Measurements from ENCODE around the gene TTC27.
"Not testable (repeated sequence)": the region's sequence is repeated elsewhere in the genome, so short reads cannot be mapped to it uniquely, and the experiment has no call there.

TTC27 gene

DNA sequence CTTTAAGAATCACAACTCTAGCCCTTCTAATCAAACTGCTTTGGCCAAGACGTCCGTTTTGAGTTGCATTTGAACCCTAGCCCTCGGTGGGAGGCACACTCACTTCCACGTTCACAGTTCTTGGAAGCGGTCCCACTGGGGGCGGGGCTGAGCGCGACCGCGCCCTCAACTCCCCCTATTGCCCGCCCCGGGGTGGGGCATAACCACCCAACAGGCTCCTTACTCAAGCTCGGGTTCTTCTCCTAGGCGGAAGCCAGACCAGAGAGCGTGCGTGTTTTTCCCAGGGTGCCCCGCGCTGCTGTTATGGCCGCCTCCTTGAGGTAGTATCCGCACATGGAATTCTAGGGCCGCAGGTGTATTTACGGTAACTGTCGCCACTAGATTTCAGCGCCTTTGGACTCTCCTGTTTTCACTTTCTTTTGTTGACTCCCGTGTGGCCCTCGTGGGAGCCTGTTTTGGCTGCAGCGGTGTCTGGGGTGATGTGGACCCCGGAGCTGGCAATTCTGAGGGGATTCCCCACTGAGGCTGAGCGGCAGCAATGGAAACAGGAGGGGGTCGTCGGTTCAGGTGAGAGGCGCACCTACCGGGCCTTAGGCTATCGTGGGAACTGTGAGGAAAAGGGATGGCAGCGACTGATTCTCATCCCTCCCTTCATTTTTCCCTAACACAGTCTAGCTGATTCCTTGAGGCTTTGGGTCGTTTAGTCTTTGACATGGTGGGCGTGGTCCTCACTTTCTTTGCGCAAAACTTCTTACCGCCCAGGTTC lies at the start of gene TTC27:
Gene TTC27 (plus strand): TSS at position 237 of the 766 bp plus-strand sequence. CDS start 243 bp downstream, at position 480.
- peak; percentile 94 to 96 for DNase-seq

DNA sequence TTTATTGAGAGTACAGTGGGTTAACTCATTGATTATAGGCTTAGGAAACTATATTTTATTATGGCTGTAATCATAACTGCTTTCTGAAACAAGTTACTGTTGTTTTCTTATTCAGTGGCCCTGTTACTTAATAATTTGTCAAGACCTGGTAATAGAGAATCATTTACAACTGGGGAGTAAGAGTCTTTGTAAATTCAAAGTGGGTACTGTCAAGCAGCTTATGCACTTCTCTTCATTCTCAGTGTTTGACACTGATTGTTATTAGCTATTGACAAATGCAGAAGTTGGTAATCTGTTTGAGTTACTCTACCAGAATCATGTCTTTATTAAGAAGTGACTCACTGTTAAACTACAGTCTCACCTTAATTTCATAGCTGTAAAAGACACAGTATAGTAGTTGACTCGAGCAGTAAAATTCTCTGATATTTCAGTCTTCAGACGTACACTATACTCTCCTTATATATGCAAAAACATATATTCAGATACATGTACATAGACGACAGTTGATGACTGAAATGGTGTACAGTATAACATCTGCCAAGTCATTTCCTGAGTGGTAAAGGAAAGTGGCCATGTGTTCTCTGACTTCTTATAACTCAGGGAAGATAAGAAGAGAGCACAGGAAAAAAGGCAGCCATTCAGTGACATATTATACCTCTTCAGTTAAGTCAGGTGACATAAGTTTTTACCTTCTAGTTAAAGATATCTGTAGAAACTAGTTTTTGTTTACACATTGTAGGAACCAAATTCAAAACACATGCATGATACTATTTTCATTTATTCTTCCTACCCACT lies 36.0 kb upstream of the TTC27 start:
- DNase-seq, result peak in 1 of 2 experiments; percentile 38

DNA sequence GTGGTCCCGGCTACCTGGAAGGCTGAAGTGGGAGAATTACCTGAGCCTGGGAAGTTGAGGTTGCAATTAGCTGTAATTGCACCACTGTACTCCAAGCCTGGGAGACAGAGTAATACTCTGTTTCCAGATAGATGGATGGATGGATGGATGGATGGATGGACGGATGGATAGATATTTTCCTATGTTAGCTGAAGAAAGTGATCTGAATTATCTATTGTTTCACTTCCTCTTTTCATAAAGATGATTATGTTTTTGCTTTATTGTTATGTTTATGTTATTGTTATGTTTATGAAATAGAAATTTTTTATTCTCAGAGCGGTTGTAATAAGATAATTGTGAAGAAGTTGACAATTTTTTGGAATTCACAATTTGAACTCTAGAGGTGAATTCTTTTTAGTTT lies 33.3 kb upstream of the TTC27 start:
- DNase-seq, result no peak

DNA sequence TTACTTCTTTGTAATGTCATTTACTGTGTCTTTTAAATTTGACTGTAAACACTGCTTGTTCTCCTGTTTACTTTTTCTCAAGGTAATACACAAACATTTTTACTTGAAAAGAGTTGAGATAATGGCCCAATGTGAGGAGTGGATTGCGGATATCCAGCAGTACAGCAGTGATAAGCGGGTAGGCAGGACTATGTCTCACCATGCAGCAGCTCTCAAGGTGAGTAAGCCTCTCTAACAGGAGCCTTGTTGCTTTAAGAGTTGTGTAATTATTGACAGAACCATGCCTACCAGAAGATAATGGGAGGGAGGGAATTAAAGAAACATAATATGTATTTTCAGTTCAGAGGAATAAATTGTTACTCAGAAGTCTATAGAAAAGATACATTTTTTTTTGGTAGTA lies 16.5 kb upstream of the TTC27 start:
- DNase-seq, result no peak

DNA sequence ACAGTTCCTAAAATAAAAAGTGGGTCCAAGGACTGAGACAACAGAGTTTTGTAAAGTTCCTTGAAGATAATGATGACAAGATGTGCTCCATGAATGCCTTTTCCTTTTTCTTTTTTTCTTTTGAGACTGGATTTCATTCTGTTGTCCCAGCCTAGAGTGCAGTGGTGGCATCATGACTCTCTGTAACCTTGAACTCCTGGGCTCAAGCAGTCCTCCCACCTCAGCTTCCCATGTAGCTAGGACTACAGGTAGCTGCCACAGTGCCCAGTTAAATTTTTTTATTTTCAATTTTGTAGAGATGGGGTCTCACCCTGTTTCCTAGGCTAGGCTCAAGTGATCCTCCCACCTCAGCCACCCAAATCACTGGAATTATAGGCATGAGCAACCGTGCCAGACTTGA lies 16.1 kb upstream of the TTC27 start:
- no peak for DNase-seq

DNA sequence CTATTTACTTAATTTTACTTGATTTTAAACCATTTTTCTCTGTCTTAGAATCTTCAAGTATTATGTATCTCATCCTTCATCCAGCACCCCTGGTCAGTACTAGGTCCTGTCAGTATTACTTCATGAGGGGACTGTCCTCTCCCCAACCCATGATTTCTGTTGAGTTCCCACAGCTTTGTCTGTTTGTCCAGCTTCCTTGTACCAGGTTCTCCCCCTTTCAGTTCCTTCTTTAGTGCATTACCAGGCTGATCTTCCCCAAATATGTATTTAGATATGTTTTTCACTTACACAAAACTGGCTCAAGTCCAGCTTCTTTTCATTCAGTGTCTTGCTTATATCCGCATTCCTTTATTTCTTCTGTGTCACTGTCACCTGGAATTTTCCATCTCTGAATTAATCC lies 13.8 kb upstream of the TTC27 start:
- DNase-seq, result no peak

DNA sequence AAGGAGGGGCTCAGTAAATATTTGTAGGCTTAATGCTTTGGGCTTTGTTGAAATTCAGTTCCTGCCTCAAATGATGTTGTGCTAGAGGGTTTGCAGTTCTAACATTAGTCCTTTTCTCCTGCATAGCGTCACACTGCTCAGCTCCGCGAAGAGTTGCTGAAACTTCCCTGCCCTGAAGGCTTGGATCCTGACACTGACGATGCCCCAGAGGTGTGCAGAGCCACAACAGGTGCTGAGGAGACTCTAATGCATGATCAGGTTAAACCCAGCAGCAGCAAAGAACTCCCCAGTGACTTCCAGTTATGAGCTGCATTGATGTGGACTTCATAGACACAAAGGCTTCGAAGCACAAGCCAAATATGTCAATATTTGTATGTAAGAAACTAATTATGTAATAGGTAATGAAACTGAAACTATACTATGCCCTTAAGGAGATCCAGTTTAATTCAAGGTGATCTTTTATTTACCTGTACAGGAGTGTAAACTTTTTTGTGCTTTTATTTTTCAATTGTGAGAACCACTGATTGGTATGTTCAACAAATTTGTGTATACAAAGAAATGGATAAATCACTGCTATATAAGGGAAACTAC lies 10.2 kb upstream of the TTC27 start:
- no peak for DNase-seq

DNA sequence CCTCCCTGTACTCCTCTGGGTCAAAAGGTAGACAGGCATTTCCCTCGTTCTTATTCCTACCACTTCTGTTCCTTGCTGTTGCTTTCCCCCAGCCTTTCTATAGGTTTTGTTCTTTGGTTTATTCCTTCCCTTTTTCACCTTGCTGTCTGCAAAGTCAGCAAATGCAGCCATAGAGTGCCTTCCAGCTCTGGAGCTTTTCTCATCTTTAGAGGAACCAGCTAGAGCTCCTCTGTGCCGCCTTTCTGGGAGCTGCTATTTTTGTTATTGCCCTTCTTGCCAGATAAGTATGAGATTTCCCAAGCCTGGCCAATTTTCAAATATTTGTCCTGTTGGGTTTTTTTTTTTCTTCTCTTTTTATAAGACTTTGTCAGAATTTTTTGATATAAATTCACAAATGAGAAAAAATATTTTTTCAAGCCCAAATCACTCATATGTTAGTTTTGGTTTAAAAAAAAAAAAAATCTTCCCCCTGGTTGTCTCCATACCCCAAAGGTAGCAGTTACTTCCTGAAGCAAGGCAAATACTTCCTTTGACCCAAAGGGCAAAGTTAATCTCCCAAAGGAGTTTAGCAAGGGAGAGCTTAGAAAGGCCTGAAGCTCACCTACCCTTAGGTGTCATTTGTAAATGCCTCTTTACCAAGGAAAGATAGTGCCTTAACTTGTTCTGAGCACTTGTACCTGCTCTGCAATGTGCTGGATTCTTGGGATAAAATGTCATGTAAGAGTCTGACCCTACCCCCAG lies 5.1 kb upstream of the TTC27 start:
- no peak for DNase-seq

DNA sequence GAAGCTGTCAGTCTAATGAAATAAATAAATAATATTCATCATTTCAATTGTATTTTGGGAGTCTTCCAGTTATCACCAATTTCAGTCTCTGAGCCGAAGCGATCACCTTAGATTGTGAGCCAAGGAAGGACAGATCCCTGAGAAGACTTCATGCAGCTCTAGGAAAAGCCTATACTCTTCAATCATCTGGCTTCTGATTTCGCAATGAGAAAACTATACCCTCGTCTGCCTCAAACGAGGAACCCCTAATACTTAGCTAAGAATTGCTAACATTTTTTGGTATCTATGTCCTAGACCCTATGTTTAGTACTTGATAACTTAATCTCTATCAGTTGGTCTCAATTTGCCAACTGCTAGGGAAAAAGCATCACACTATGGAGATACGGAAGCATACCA lies 4.5 kb upstream of the TTC27 start:
- no peak for DNase-seq

DNA sequence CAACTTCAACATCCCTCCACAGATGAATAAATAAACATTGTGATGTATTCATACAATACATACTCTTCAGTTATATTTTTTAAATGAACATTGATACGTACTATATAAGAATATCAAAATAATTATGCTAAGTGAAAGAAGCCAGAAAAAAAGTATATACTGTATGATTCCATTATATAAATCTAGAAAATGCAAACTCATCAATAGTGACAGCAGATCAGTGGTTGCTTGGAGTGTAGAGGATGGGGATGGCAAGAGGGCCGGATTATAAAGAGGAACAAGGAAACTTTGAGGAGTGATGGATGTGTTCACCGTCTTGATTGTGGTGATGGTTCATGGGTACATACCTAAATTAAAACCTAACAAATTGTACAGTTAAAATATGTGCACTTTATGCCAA lies 3.0 kb upstream of the TTC27 start:
- no peak for DNase-seq

DNA sequence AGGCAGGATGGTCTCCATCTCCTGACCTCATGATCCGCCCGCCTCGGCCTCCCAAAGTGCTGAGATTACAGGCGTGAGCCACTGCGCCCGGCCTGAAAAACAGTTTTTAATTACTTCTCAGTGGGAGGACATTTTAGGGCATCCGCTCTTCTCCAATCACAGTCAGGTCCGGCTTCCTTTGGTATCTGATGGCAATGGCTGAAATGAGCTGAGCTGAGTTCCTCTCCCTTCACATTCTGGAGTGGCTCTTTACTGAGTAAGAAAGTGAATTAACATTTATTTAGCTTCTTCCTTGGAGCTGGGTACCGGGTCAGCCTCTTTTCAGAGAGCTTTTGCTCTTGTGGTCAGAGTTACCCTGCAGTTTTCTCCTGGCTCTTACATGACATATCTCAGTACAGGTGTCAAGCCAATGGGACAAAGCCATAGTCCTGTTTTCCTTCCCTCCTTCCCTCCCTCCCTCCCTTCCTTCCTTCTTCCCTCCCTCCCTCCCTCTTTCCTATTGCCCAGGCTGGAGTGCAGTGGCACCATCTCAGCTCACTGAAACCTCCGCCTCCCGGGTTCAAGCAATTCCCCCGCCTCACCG lies 1.1 kb upstream of the TTC27 start:
- no peak for DNase-seq

DNA sequence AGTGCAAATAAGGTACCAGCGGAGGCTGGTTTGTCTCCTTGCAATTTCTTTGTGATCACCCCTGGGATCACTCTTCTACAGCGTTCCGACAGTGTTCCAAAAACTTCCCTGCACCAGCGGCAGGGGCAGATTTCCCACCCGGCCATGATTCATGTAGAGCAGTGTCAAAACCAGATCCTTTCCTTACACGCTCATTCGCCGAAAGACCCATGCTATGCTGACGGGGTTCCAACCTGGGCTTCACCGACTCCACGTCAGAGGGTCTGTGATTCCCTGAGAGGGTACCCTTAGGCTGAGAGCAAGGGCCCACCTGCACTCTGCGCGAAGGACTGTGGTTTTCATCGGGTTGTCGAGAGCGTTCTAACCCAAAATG lies 423 bp upstream of the TTC27 start:
- no peak for DNase-seq

DNA sequence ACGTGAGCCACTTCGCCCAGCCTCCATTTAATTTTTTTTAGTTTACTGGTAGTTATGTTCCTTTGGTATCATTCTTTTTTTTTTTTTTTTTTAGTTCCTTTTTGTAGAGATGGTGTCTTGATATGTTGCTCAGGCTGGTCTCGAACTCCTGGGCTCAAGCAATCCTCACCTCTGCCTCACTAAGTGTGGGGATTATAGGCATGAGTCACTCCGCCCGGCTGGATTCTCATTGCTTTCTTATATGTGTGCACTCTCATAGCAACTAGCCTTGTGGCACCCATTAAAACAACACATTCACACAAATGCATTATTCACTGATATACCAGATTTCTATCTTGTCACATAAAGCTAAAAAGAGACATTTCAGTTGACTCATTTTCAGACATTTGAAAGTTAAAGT lies 4.2 kb downstream of the TTC27 start:
- no peak for DNase-seq

DNA sequence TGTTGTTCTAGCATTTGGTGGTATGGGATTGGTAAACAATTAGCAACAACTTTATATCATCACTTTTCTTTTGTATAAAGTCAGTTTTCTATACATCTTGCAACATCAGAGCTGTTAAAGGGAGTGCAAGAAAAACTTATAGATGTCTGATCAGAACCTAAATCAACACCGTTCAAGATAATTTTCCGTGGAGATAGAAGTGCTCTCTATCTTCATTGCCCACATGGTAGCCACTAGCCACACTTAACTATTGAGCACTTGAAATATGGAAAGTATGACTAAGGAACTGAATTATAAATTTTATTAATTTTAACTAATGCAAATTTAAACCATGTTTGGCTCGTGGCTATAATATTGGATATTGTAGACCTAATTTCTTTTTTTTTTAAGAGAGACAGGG lies 5.2 kb downstream of the TTC27 start:
- no peak for DNase-seq

DNA sequence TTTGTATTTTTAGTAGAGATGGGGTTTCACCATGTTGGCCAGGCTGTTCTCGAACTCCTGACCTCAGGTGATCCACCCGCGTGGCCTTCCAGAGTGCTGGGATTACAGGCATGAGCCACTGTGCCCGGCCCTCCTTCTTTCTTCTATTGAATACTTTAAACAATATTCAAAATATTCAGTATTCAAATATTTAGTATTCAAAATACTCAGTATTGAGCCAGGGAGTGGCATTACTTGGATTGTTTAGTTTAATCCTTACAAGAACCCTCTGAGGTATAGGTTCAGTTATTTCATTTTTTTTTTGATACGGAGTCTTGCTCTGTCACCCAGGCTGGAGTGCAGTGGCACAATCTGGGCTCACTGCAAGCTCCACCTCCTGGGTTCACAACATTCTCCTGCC lies 10.7 kb downstream of the TTC27 start:
- DNase-seq, result not testable (repeated sequence)

DNA sequence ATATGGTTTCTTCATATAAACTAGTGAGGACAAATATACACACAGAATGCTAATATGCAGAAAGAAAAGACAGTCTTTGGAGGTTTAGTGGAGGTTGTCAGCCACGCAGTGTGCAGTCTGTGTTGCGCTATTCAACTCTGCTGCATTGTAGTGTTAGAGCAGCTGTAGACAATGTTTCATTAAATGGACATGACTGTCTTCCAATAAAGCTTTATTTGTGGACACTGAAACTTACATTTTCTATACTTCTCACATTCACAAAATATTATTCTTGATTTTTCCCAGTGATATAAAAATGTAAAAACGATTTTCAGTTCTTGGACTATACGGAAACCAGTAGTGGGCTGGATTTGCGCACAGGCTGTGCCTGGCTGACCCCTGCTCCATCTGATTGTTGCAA lies 13.3 kb downstream of the TTC27 start:
- no peak for DNase-seq

DNA sequence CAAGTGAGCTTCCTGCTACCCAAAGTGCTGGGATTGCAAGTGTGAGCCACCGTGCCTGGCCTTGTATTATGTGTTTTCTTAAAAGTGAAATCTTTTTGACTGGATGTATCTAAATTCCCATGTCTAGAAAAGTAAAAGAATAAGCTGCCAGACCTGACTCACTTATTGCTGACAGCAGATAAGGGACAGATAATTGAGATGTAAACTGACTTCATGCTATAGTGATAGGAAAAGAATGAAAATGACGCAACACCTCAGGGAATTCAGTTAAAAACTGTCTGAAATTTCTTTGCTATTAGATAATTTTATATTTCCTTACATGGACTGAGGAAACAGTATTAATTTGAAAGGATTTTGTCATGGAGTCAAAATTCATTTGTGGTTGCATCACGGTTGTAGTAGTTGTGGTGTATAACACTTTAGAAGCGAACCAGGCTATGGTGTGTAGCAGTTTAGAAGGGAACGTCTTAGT lies 19.4 kb downstream of the TTC27 start:
- DNase-seq, result no peak

DNA sequence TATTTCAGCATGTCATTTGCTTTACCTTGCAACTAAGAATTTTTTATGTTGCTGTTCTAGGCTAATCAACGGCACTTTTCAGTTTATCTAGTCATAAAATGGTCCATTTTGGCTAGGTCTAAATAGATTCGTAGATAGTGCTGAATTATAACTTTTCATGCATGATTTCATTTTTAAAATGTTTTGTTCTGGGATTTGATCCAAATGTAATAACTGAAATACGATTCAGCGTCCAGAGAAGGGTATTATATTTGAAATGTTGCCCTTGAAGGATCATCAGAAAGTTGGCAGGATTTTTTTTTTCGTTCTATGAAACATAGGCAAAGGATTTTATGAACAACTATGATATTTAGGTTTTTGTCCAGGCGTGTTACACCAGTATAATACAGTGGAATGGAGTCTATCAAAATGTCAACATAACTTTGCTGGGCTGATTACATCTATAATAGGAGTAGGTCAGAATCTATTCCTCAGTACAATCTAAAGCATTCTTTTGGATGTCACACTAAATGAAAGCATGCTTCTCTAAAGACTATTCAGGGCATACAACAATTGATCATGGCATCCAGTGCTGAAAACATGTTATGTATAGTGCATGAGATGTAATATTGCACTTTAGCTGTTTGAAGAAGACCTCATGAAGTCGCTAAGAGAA lies 24.8 kb downstream of the TTC27 start:
- no peak for DNase-seq

DNA sequence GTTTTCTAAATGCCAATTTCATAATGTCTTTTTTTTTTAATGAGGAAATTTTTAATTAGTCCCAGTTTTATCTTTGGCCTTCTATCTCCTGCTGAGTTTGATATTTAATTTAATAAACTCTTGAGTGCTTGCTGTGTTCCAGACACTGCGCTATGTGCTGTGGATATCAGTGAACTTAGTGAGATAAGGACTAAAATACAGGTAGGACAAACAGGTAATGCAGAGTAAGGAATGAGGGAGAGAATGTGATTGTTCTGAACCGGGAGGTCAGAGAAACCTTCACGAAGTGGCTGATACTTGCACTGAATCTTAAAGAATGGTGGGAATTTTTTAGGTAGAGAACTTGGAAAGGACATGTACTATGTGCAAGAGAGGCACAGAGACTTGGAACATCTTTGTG lies 28.2 kb downstream of the TTC27 start:
- no peak for DNase-seq

DNA sequence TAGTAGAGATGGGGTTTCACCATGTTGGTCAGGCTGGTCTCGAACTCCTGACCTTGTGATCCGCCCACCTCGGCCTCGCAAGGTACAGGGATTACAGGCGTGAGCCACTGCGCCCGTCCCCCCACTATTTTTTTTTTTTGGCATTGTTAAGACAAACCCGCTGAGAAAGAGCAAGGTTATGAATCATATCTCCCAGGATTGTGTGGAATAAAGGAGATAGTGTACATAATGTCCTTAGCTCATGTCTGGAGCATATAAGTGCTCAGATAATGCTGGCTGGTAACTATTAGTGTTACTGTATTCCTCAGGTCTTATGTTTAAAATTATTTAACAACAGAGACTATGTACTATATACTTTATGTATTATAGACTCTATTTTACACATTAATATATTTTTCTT lies 36.0 kb downstream of the TTC27 start:
- no peak for DNase-seq

DNA sequence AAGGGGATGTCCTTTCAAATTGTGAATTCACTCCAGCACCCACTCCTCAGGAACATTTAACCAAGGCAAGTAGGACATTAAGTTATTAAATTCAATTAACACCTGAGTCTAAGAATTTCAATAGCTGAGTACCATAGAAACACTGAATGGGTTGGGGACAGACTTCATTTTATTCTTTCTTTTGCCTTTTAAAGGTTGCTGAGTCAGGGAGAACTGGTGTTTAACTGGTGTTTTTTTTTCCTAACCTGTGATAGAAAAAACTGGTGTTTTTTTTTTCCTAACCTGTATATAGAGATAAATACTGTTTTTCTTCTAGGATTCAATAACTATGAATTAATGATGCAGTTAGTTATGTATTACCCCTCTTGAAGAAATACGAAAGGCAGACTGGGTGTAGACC lies 38.9 kb downstream of the TTC27 start:
- no peak for DNase-seq

DNA sequence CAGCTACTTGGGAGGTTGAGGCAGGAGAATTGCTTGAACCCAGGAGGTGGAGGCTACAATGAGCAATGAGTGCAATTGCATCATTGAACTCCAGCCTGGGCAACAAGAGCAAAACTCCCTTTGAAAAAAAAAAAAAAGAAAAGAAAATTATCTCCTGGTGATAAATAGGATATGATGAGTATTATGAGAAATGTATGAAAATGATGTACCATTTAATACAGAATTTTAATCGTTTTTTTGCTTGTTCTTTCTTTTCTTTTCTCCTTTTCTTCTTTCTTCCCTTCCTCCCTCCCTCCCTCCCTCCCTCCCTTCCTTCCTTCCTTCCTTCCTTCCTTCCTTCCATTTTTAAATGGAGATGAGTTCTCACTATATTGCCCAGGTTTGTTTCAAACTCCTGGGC lies 40.4 kb downstream of the TTC27 start:
- no peak for DNase-seq
